ENCODE results near the gene PCBP3. TPM values are rescaled to one million over a fixed set of nuclear protein-coding genes. Genes with fewer than 3 reads are reported as not detected.
"Not testable (repeated sequence)": the region's sequence is repeated elsewhere in the genome, so short reads cannot be mapped to it uniquely, and the experiment has no call there.

Gene PCBP3
- total RNA-seq, 1 donor from 2014 or later = 32.4 TPM

DNA sequence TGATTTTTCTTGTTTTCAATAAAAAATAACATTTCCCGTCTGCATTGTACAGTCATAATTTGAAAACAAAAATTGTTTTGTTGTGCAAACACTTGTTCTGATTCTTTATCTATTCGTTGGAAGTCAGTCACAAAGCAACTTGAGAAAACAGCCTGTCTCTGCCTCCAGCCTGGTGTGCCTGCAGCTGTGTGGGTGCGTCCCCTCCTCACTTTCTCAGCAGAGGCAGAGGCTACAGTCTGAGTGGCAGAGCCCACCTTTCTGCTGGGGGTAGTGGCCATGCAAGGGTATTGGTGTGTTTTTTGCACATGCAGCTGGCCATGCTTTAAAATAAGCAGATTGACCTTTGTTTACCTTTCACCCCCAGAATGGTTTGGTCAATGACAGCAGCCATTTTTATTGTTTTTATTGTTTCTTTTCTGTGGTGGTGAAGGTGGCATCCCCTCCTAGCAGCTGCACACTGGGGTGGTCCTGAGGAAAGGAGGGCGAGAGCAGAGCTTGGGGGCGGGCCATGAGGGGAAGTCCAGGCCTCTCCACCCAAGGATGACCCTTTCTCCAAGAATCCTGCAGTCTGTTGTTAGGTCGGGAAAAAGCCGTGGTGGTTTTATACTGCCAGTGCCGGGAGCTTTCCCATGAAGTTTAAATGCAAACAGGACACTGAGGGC is 159.6 kb downstream of the PCBP3 start:
- no peak for DNase-seq (ENCODE audit: low spot score)

DNA sequence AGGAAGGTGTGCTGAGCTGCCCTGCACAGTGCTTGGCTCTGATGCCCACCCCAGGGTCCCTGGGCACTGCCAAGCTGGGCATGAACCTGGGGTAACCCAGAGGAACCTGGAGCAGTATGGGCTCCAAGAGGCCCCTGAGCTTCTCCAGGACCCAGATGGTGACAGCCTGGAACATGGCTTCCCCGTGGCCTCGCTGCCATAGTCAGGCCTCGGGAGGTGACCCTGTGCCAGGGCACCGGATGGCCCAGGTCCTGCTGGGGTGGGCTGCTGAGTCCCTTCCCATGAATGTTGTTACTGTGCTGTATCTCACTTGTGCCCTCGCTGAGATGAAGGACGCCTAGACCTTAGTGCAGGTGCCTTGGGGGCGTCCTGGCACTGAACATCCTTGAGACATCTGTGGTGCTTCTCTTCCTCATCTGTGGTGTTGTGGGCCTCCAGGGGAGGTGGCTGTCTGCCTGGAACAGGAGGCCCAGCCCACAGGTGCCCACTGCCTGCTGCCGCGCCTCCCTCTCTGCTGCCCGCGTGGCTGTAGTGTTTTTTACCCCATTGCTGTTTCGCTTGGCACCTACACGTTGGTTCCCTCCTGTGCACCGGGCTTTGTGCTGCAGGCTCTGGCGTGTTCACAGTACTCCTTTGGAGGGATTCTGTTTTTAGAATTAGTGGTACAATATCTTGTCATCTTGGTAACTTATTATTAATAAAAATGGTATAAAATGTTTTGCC is 160.3 kb downstream of the PCBP3 start:
- no peak for DNase-seq (ENCODE audit: low spot score)

DNA sequence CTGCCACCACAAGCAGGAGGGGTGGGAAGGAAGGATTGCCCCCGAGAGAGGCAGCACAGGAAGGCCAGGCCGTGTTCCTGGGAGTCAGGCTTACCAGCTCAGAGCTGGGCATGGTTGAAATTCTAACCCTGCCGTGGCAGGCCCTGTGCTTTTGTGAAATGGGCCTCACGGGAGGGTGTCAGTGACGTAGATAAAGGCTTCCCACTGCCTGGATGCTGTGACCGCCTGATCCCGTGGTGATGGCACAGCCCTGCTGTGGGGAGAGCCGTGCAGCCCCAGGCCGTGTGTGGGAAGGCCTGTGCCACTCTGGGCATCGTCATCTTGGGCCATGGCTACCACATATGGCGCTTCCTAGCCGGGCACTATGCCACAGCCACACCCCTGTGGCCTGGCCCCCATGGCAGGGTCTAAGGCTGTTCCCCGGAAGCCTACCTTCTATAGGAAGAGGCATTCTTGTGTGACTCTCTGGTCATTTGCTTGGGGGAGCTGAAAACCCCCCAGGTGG is 161.3 kb downstream of the PCBP3 start:
- no peak for DNase-seq (ENCODE audit: low spot score)

DNA sequence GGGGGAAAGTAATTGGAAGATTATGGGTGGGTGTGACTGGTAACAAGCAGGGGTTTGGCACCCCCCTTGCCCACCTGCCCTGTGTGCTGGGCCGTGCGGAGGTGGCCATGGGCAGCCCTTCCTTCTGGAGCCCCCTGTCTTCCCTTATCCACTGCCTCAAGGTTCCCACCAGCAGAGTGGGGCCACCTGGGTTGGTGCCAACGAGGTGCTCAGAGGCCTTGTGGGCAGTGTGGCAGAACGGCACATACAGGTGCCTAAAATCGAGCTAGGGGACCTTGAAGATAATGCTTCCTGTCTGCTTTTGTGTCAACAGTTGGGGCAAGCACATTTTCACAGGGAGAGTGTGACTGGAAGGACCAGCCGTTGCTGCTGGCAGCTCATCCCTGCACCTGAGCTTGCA is 161.8 kb downstream of the PCBP3 start:
- DNase-seq (ENCODE audit: low spot score) = no peak

DNA sequence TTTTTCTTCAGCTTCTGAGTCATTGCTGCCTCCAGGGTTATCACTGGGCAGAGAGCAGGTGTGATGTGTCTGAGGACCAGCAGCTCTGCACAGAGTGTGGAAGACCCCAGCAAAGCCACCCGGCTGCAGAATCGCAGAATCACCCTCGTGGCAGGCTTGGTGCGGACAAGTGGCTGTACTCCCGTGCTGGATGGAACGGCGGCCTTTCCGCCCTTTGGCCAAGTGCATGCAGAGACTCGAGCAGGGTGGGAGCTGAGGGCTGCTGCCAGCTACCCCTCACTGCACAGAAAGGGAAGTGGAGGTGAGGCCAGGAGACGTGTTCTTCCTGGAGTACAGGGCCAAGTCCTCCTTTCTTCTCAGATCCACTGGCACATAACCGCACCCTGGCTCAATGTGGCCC is 162.5 kb downstream of the PCBP3 start:
- DNase-seq (ENCODE audit: low spot score) = no peak

DNA sequence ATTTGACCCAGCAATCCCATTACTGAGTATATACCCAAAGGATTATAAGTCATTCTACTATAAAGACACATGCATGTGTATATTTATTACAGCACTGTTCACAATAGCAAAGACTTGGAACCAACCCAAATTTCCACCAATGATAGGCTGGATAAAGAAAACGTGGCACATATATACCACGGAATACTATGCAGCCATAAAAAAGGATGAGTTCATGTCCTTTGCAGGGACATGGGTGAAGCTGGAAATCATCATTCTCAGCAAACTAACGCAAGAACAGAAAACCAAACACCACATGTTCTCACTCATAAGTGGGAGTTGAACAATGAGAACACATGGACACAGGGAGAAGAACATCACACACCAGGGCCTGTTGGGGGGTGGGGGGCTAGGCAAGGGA is 165.1 kb downstream of the PCBP3 start:
- DNase-seq (ENCODE audit: low spot score) = not testable (repeated sequence)

DNA sequence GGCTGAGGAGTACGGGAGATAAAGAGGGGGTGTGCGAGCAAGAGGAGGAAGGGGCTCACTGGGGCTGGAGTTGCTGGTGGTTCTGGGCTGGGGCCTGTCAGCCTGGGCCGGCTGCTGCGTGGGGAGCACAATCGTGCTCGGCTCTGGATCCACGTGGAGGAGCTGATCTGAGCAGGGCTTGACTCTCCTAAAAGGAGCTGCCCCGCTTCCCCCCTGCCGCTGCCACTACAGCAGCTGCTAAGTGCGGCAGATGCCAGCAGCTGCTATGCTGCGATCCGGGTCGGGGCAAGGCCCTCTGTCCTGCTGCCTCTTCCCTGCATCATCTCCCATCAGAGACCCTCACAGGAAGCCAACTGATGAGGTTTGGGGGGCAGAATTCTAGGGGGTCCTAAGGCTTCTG is 165.9 kb downstream of the PCBP3 start:
- DNase-seq (ENCODE audit: low spot score) = peak; percentile 81

DNA sequence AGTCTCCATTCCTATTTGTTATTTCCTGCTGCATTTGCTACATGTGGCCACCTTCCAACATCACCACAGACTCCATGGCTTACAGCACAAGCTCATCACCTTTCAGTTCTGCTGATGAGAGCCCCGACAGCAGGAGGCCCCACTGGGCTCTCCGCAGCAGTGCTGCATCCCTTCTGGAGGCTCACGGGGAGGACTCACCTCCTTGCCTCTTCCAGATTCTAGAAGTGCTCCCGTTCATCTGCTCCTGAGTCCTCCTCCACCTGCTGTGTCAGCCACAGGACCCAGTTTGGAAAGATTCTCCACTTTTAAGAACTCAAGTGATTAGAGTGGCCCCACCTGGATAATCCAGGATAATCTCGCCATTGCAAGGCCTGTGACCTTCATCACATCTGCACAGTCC is 167.6 kb downstream of the PCBP3 start:
- DNase-seq (ENCODE audit: low spot score) = no peak

DNA sequence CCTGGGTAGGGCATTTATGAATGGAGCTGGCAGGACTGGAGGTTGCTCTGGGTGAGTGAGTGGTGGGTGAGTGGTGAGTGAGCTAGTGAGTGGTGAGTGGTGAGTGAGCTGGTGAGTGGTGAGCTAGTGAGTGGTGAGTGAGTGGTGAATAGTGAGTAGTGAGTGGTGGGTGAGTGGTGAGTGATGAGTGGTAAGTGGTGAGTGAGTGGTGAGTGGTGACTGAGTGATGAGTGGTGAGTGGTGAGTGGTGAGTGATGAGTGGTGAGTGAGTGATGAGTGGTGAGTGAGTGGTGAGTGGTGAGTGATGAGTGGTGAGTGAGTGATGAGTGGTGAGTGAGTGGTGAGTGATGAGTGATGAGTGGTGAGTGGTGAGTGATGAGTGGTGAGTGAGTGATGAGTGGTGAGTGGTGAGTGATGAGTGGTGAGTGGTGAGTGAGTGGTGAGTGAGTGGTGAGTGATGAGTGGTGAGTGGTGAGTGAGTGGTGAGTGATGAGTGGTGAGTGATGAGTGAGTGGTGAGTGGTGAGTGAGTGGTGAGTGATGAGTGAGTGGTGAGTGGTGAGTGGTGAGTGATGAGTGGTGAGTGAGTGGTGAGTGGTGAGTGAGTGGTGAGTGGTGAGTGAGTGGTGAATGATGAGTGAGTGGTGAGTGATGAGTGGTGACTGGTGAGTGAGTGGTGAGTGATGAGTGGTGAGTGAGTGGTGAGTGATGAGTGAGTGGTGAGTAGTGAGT is 170.8 kb downstream of the PCBP3 start:
- DNase-seq (ENCODE audit: low spot score) = peak; percentile 14

DNA sequence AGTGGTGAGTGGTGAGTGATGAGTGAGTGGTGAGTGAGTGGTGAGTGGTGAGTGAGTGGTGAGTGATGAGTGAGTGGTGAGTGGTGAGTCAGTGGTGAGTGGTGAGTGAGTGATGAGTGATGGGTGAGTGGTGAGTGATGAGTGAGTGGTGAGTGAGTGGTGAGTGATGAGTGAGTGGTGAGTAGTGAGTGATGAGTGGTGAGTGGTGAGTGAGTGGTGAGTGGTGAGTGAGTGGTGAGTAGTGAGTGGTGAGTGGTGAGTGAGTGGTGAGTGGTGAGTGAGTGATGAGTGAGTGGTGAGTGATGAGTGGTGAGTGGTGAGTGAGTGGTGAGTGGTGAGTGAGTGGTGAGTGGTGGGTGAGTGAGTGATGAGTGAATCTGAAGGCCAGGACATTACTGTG is 172.3 kb downstream of the PCBP3 start:
- not testable (repeated sequence) for DNase-seq (ENCODE audit: low spot score)

DNA sequence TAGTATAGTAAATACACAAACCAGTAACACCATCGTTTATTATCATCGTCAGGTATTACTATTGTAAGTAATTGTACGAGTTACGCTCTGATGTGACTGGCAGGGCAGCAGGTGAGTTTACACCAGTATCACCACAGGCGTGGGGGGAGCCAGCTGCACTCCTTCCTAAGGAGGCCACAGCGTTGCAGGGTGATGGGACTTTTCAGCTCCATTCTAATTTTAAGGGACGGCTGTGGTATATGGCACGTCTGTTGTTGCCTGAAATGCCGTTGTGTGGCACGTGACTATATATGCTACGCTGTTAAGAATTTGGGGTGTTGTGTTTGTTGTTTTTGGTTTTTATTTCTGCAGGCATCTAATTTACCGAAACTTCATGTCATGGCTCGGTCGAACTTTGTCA is 173.3 kb downstream of the PCBP3 start:
- DNase-seq (ENCODE audit: low spot score) = no peak

DNA sequence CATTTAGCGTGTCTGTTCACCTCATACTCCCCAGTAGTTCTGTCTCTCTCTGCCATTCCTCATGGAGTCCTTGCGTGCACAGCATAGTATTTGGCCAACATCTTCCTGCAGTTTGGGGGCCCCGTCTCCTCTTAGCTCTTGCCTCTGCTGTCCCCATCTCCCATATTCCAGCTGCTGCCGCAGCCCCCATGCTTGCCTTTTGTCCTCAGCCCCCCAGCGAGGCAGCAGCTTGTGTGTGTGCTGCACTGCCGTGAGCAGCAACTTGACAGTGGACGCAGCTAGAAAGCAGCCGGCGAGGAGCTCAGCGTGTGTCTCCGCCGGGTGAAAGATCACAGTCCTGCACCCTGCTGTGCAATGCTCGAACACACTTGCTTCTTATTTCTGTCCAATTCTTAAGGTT is 173.8 kb downstream of the PCBP3 start:
- DNase-seq (ENCODE audit: low spot score) = no peak

DNA sequence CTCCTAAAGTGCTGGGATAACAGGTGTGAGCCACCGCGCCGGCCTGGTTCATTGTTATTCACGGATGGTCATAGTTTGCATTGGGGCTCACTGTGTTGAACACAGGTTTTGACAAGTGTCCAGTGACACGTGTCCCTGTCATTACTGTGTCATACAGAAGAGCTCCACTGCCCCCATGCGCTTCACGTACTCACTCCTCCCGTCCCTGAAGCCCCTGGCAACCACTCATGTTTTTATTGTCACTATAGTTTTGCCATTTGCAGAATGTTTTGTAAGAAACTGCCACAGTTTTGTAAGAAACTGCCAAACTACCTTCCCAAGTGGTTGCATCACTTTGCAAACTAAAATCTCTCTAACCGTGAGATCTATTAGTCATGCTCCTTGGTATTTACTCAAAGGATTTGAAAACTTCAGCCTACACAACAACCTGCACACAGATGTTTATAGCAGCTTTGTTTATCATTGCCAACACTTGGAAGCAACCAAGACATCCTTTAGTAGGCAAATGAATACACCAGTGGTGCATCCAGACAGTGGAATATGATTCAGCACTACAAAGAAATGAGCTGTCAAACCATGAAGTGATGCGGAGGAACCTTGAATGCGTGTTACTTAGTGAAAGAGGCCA is 174.9 kb downstream of the PCBP3 start:
- DNase-seq (ENCODE audit: low spot score) = no peak

DNA sequence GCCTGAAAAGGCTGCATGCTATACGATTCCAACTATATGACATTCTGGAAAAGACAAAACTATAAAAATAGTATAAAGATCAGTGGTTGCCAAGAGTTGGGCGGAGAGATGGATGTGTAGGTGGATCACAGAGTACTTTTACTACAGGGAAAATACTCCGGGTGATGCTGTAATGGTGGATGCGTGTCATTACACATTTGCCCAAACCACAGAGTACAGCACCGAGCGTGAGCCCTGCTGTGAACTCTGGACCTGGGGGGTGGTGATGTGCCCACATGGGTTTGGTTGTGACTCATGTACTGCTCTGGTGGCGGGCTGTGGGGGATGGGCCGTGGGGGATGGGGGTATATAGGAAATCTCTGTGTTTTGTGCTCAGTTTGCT is 175.4 kb downstream of the PCBP3 start:
- DNase-seq (ENCODE audit: low spot score) = no peak

DNA sequence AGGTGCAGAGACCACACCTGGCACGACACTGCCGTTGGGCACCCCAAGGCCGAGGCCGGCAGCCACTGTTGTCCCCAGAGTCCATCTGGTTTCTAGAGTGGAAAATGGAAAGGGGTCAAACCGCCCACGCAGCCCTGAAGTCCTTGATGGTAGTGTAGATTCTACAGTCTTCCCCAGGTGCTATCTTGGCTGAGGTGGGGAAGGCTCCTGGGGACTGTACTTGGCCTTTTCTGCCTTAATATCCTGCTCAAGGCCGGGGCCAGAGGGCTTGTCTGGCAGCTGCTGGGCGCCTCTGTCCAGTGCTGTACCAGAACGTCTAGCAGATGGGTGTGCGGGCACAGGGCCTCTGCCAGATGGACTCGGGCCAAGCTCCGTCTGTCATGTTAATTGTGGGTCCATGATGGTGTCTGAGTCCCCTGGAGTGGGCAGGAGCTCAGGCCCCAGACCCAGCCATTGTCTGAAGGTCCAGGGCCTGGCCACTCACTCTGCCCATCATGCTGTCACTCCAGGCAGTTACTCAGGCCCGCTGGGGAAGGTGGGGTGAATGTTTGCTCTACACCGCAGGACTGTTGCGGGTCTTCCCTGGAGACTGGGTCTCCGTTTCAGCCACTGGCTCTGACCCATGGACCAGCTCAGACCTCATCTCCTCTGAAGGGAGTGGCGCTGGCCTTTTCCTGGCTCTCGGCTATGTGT is 176.1 kb downstream of the PCBP3 start:
- no peak for DNase-seq (ENCODE audit: low spot score)

DNA sequence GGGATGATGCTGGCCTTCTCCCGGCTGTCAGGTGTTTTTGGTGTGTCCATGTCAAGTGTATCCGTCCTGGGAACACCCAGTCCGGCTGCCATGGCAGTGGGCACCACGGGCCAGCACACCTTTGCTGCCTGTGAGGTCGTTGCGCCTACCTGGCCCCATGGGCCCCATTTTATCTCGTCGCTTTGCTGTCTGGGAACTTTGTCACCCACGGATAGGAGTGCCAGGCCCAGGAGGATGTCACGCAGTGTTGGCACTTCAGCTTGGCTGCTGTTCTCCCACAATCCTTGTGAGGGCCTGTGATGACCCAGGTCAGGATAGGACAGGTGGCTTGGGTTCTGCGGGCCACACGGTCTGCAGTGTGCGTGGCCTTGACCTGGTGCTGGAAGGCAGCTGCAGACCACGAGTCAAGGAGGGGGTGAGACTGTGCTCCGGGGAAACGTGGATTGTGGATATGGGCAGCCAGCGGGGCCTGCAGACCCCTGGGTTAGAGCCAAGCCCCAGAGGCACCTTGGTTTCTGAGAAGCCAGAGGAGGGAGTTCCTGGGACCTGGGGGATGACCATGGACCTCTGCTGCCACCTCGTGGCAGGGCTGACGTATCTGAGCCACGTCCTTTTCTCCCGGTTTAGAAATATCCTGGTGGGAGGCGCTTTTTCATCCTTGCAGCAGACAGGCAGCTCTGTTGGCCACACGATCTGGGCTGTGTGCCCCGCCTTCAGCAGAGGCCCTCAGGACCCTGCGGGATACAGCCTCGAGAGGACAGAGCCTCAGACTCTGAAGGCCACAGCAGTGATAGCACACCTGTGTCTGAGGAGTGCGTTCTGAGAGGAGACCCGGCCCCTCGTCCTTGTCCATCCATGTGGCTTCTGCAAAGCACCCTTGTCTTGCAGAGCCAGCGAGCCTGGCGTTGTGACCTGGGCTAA is 176.9 kb downstream of the PCBP3 start:
- DNase-seq (ENCODE audit: low spot score) = no peak

DNA sequence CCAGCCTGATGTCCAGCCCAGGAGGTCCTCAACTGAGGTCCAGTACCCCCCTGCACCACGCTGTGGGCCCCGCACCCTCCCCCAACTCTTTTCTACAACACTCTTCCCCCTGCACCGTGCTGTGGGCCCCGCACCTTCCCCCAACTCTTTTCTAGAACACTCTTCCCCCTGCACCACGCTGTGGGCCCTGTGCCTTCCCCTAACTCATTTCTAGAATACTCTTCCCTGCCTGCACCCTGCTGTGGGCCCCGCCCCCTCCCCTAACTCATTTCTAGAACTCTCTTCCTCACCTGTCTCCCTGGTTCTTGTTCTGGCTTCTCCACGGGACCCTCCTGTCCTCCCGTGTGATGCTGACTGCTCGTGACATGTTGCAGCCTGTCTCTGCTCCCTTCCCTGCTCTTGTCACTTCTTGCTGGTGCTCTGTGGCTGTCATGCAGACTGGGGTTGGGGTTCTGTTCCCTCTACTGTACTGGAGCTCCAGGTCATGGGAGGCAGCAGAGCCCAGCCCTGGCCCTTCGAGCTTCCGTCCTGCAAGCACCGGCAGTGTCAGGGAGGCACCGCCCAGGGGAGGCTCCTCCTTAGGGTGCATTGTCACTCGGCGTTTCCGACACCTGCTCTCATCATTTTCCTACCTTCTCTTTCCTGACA is 177.9 kb downstream of the PCBP3 start:
- no peak for DNase-seq (ENCODE audit: low spot score)

DNA sequence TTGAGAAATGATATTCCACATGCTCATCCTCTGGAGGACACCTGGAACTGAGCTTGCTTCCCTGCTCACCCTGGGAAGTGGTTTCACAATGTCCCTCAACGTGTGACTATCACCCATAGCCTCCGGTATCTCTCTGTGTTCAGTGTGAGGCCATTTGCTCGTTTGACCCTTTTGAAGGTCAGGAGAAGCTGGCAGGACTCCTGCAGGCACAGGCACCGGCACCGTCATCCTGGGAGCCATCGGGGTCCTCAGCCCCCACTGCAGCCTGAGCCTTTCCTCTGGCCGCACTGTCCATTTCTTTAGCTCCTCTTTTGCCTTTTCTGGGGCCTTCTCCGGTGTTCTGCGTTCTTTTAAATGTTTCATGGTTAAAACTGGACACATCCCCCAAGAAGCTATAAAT is 178.5 kb downstream of the PCBP3 start:
- no peak for DNase-seq (ENCODE audit: low spot score)

DNA sequence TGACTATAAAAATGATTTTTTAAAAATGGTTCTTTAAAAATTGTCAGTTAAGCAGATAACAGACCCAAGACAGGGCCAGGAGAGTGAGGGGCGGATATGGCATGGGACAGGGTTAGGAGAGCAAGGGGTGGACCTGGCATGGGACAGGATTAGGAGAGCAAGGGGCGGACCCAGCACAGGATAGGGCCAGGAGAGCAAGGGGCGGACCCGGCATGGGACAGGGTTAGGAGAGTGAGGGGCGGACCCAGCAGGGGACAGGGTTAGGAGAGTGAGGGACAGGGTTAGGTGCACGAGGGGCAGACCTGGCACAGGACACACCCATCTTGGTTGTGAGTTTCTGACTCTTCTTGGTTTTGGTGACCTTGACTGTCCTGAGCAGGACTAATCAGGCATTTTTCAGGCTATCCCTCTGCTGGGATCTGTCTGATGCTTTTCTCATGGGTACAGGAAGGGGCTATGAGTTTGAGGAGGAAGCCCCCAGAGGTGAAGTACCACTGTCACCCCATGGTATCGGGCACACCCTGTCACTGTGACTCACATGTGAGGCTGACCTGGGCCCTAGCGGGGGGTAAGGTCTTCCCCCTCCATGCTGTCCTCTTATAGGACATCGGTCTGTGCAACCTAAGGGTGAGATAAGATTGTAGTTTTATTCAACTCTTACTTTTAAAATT is 179.0 kb downstream of the PCBP3 start:
- DNase-seq (ENCODE audit: low spot score) = peak; percentile 81

All from mesenteric fat pad (tissue), 1 donor.